NOMO-1 treated with dmso at 0.1 percent for 144 hours (cell line): ENCODE results near the gene SEMA3F.

Experiments used
- DNase-seq: peaks from one replicate; lab custom pipeline; 2025; ENCODE audit not compliant: unreplicated experiment; lab: John Stamatoyannopoulos, UW

SEMA3F gene

DNA sequence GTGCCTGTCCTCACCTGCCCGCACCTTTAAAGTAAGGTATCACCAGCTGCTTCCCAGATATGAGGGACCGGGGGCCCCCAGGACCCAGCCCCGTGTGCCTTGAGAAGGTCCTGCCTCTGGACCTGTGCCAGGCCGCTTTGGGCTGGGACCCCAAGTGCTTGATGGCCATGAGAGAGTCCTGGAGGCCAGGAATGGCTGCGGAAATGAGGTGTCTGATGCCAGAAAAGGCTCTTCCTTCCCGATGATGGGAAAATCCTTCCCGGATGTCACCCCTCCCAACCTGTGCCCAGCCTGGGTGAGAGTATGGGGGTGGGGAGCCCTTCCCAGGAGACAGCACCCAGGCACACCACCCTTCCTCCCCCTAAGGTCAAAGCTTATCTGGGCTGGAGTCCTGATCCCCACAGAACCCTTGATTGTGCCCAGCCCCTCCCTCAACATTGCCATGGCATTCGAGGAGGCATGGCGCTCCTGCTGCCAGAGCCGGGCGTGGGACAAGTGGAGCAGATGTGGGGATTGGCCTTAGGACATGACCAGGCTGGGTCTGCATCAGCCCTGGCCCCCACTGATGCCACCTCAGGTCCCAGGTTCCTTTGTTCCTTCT, 14.2 kb downstream of the SEMA3F start:
- no peak for DNase-seq

GRCh38 chr3:50169858-50170257, 14.7 kb downstream of the SEMA3F start:
- DNase-seq: no peak

DNA sequence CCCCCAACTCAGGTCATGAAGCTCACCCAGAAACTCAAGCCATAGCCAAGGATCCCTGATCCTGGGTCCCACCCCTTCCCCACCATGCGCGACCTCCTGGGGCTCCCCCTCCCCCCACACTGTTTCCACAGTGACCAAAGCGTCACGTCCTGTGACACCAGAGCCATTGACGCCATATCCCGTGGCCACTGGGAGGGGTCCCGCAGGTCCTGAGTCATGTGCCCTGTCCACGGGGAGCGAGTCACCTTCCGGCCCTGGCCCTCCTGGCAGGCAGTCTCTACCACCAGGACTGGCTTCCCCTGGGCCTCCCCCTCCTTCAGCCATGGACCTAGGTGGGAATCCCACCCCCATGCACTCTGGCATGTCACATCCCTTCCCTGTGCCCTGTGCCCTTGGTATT, 15.6 kb downstream of the SEMA3F start:
- no peak for DNase-seq

GRCh38 chr3:50171540-50172301, 16.6 kb downstream of the SEMA3F start:
- DNase-seq: no peak

DNA sequence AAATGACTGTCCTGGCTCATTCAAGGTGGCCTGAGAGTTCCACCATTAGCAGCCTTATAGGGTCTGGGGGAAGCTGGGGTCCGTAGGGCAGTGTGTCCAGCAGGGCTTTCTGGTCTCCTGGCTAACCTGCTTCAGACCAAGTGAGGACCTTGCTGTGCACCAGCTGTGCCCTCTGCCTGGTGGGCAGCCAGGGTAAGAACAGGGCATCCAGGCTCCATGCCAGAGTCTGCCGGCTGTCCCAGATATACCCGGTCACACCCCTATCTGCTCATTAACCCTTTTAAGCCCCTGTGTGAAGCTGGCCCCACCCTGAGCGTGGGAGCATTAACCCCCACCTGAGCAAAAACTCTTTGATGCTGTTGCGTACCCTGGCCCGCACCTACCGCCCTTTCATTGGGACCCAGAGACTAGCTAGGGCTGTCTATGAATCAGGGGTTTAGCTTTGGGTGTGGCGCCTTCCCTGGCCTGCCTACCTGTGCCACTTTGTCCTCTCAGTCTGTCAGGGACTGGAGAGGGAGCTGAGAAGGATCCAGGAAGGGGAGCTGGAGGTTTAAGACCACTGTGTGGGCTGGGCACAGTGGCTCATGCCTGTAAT, 17.6 kb downstream of the SEMA3F start:
- DNase-seq: no peak

DNA sequence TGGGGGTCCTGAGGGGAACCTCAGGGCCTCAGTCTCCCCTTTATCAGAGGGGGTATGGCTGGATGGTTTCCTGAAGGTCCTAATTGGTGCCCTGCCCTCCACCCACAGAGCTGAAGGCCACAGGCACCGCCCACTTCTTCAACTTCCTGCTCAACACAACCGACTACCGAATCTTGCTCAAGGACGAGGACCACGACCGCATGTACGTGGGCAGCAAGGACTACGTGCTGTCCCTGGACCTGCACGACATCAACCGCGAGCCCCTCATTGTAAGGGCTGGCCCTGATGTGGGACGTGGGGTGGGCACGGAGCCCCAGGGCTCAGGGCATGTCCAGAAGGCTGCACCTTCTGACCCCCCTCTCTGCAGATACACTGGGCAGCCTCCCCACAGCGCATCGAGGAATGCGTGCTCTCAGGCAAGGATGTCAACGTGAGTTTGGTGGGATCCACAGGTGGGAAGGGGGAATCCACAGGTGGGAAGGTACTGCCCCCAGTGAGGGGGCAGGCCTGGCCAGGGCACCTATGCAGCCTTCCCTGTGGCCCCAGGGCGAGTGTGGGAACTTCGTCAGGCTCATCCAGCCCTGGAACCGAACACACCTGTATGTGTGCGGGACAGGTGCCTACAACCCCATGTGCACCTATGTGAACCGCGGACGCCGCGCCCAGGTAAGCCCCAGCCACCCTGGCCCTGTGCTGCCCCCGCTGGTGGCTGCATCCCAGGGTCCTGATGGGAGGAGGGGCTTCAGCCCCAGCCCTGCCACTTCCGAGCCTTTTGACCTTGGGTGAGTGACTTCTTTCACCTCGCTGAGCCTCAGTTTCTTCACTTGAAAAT, 18.8 kb downstream of the SEMA3F start:
- peak; percentile 30 for DNase-seq

- DNase-seq: no peak
Observed at GRCh38 chr3:50174517-50174895, 19.4 kb downstream of the SEMA3F start.

DNA sequence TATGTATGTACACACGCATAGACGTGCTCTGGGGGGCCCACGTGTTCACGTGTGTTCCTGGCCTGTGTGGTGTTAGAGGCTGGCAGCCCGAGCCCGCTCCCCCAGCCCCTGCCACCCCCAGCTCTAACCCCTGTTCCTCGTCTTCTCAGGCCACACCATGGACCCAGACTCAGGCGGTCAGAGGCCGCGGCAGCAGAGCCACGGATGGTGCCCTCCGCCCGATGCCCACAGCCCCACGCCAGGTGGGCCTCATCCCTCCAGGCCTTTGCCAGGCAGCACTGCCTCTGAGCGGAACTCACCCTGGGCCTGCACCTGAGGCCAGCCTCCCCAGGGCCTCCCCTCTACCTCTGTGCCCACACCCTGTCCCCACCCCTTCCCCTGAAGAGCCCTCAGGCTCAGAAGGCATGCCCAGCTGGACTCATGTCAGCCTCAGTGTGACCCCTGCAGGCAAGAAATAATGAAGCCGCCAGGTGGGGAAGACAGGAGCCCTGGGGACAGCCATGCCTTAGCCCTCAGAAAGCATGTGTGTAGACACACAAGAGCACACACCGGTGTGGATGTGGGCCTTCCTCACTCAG, 19.9 kb downstream of the SEMA3F start:
- no peak for DNase-seq

GRCh38 chr3:50177346-50177745, 22.2 kb downstream of the SEMA3F start:
- no peak for DNase-seq

- no peak for DNase-seq
Observed at GRCh38 chr3:50179710-50180109, 24.6 kb downstream of the SEMA3F start.

GRCh38 chr3:50181985-50182384, 26.9 kb downstream of the SEMA3F start:
- DNase-seq: no peak

DNA sequence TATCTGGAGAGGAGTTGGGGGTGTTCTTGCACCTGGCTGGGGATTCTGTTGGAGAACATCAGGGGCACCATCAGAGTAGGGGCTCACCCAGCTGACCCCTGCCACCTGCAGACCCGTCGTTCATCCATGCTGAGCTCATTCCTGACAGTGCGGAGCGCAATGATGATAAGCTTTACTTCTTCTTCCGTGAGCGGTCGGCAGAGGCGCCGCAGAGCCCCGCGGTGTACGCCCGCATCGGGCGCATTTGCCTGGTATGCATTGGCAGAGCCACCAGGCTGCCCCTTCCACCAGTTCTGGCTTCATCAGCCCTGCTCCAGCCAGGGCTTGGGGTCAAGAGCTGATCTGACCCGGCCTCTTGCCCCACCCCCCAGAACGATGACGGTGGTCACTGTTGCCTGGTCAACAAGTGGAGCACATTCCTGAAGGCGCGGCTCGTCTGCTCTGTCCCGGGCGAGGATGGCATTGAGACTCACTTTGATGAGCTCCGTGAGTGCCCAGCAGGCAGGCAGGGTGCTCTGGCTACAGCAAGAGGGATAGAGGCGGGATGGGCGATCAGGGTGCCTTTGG, 27.5 kb downstream of the SEMA3F start:
- DNase-seq: no peak

GRCh38 chr3:50183755-50184154, 28.6 kb downstream of the SEMA3F start:
- DNase-seq: no peak

- DNase-seq: no peak
Observed at GRCh38 chr3:50184242-50184978, 29.3 kb downstream of the SEMA3F start.

DNA sequence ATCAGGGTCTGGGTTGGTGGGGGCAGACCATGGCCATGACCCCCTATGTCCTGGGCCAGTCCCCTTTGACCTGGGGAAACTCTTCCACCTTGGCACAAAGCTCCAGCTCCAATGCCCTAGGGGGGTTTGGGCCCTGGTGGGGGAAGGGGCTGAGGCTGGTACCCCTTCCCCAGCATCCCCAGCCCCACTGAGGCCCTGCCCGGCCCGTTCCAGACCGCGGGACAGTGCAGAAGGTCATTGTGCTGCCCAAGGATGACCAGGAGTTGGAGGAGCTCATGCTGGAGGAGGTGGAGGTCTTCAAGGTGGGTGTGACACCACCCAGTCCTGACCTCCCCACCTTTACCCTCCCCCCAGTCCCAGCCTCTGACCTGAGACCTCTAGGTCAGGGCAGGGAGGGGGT, 30.1 kb downstream of the SEMA3F start:
- no peak for DNase-seq

GRCh38 chr3:50186096-50186495, 31.0 kb downstream of the SEMA3F start:
- no peak for DNase-seq

GRCh38 chr3:50187750-50188149, 32.6 kb downstream of the SEMA3F start:
- DNase-seq: no peak

- DNase-seq: peak; percentile 36
Observed at GRCh38 chr3:50189274-50189673, 34.1 kb downstream of the SEMA3F start.

DNA sequence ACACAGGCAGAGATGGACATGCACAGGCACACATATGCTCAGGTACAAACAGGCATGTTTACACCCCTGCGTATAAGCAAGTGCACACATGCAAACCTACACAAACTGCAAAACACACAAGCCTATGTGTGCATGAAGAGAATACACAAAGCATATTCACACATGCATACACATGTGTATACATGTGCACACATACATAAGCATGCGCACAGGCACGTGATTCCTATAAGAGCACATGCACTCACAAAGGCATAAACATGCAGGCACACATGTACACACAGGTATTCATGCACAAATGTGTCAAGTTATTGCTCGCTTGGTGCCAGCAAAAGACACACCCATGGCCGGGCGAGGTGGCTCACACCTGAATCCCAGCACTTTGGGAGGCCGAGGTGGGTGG, 34.9 kb downstream of the SEMA3F start:
- DNase-seq: no peak

GRCh38 chr3:50190936-50191660, 36.0 kb downstream of the SEMA3F start, which contains the start of gene GNAT1:
Gene GNAT1, plus strand, starts transcription at chr3:50191610. Its CDS starts 116 bp downstream, at chr3:50191726.
- peak; percentile 18 for DNase-seq
